ENCODE measurements around the gene PTGES3.
A peak's percentile ranks its signal among the peaks of the same experiment; 100 is the strongest.
"Not testable (repeated sequence)": the region's sequence is repeated elsewhere in the genome, so short reads cannot be mapped to it uniquely, and the experiment has no call there.

The PTGES3 gene, protein sequence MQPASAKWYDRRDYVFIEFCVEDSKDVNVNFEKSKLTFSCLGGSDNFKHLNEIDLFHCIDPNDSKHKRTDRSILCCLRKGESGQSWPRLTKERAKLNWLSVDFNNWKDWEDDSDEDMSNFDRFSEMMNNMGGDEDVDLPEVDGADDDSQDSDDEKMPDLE

DNA sequence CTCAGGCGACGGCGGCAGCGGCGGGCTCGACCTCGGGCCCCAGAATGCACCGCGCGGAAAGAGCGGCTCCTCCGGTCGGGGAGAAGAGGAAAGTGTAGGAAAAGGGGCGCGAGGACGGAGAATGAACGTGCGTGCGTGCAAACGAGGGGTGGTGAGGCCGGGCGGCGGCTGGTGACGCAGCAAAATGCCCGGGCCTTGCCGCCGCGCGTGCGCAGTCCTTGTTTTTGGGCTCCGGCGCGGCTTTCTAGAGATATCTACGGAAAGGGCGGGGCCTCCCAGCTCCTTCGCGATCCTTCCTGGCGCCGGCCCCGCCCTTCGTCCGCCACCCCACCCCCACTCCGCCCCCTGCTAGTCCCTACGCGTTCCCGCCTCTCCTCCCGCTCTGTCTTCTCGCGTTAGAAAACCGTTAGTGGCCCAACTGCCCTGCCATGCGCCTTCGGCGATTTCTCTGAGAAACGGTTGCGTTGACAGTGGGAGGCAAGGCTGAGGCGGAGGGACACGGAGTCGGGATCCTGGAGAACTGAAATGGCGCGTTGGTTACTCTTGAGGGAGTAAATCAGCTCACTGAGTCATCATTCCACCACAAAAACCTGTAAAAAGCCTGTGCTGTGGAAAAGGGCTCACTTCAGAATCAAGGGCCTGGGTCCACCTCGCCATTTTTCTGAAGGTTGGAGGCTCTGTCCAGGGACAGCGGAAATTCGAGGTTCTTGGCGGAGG lies at the start of gene PTGES3:
PTGES3 (minus strand) TSS at position 156 of the 717 bp plus-strand sequence. CDS start 285 bp downstream, outside the sequence.
- POLR2A ChIA-PET, result interaction anchor here (0.6 to 1.9 kb wide), 5 partner anchors 11 to 42 kb away, joined by 3 to 9 read pairs (median 3); partner anchors contain the start of genes ATP5F1B and NACA
- TF ChIP-seq, protein P1, sequence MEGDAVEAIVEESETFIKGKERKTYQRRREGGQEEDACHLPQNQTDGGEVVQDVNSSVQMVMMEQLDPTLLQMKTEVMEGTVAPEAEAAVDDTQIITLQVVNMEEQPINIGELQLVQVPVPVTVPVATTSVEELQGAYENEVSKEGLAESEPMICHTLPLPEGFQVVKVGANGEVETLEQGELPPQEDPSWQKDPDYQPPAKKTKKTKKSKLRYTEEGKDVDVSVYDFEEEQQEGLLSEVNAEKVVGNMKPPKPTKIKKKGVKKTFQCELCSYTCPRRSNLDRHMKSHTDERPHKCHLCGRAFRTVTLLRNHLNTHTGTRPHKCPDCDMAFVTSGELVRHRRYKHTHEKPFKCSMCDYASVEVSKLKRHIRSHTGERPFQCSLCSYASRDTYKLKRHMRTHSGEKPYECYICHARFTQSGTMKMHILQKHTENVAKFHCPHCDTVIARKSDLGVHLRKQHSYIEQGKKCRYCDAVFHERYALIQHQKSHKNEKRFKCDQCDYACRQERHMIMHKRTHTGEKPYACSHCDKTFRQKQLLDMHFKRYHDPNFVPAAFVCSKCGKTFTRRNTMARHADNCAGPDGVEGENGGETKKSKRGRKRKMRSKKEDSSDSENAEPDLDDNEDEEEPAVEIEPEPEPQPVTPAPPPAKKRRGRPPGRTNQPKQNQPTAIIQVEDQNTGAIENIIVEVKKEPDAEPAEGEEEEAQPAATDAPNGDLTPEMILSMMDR (IDR thresholded peaks at IDR 0.05; ENCODE audit: insufficient read depth, low read length, missing control alignments), result no peak
- CTCF ChIA-PET, result interaction anchor here (1.5 kb wide), 1 partner anchor 52 kb away, joined by 6 read pairs; no protein-coding TSS in a partner anchor
- H3K4me3 ChIP-seq (ENCODE audit: low read depth, low read length), result peak within 1 kb of the TSS; percentile 95
- peak; percentile 77 for DNase-seq (ENCODE audit: low read depth, low spot score)

DNA sequence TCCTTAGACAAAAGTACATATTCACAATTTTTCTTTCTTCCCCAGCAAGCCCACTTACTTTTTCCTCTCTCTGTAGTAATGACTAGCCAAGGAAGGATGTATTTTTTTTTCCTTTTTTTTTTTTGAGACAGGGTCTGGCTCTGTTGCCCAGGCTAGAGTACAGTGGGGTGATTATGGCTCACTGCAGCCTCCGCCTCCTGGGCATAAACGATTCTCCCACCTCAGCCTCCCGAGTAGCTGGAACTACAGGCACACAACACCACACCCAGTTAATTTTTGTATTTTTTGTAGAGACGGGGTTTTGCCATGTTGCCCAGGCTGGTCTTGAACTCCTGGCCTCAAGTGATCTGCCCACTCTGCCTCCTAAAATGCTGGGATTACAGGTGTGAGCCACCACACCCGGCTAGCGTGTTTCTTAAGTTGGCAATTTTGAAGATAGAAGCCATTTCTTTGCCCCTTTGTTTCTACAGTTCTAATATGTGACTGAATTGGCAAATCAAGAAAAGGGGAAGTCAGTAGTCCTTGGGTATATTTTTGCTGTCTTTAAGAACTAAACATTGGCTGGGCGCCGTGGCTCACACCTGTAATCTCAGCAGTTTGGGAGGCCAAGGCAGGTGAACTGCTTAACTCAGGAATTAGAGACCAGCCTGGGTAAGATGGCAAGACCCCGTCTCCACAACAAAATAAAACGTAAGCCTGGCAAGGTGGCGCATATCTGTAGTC lies 40.2 kb upstream of the PTGES3 start:
- no peak for DNase-seq (ENCODE audit: low read depth, low spot score)
- CTCF ChIA-PET, result no interaction called here

DNA sequence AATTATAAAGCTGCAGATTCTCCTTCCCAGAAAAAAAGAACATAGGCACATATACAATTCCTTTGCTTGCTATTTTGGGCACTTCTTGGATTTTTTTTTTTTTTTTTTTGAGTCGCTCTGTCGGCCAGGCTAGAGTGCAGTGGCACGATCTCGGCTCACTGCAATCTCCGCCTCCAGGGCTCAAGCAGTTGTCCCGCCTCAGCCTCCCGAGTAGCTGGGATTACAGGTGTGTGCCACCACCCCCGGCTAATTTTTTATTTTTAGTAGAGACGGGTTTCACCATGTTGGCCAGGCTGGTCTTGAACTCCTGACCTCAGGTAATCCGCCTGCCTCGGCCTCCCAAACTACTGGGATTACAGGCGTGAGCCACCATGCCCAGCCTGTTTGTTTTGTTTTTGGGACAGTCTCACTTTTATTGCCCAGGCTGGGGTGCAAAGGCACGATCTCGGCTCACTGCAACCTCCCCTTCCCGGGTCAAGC lies 38.2 kb upstream of the PTGES3 start:
- not testable (repeated sequence) for DNase-seq (ENCODE audit: low read depth, low spot score); H3K4me3 ChIP-seq (ENCODE audit: low read depth, low read length)
- CTCF ChIA-PET, result interaction anchor here (1.2 to 2.6 kb wide), 4 partner anchors 9 to 336 kb away, joined by 3 to 10 read pairs (median 4); no protein-coding TSS in a partner anchor
- POLR2A ChIA-PET, result interaction anchor here (0.6 to 1.5 kb wide), 5 partner anchors 9 to 89 kb away, joined by 3 to 12 read pairs (median 4); no protein-coding TSS in a partner anchor

More for the DNA sequence above, 40.2 kb upstream of the PTGES3 start:
- TF ChIP-seq, protein P1 (IDR thresholded peaks at IDR 0.05; ENCODE audit: insufficient read depth, low read length, missing control alignments), result no peak
- no peak overlapping the region for H3K4me3 ChIP-seq (ENCODE audit: low read depth, low read length)
- POLR2A ChIA-PET, result no interaction called here

DNA sequence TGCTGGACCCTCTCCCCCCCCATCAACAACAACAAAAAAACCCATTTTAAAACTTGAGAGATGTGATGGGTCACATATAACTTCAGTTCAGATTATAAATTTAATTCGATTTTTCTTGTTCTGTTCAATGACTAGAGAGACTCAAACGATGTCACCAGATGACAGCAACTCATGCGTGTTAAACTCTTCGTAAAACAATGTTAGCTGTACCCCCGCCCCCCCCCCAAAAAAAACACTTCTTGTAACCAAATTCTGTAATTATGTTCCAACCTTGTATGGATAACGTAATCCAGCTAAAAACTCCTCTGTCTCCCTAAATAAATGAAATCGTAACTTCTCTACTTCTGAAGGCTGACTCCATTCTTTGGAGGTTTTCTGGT lies 37.6 kb upstream of the PTGES3 start:
- CTCF ChIA-PET, result interaction anchor here (1.2 to 2.6 kb wide), 3 partner anchors 89 to 336 kb away, joined by 3 to 10 read pairs (median 5); no protein-coding TSS in a partner anchor
- POLR2A ChIA-PET, result interaction anchor here (0.6 to 1.5 kb wide), 10 partner anchors 9 to 362 kb away, joined by 3 to 12 read pairs (median 4); partner anchors contain the start of gene PTGES3
- H3K4me3 ChIP-seq (ENCODE audit: low read depth, low read length), result peak overlapping the region; percentile 99
- TF ChIP-seq, protein P1 (IDR thresholded peaks at IDR 0.05; ENCODE audit: insufficient read depth, low read length, missing control alignments), result no peak
- DNase-seq (ENCODE audit: low read depth, low spot score), result no peak

DNA sequence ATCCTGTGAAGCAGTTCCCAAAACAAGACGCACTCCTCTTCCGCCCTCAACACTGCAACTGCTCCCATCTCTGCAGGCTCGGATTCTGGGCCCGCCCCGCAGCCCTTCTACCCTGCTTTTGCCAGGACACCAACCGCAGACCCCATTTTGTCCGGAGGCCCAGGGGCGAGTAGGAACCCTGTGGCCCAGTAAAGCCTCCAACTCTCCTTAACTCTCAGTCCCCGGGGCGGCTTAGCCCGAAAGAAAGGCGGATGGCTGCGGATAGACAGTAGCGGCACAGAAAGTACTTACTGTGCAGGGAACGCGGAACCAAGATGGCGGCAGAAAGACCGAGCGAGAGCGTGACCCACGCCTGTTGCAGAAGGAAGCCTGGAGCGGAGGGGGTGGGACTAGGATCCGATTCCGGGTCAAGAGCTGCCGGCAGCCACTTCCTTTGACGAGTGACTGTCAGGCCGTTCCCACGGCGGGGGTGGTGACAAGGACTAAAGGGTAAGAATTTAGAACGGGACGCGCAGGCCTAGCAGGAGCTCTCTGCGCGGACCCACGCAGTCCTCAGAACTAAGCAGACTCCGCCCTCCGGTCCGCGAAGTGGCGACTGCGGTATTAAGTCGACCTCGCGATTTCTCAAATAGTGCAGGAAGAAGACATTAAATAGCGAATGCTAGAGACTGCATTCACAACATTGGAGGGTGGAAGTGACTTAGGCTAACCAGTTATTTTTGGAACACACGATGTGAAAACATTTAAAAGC lies 37.1 kb upstream of the PTGES3 start, which contains the start of gene NACA:
NACA (minus strand) TSS at position 328 of the 751 bp plus-strand sequence. CDS start 778 bp downstream, outside the sequence.
- POLR2A ChIA-PET, result interaction anchor here (0.6 to 1.5 kb wide), 10 partner anchors 9 to 362 kb away, joined by 3 to 12 read pairs (median 4); partner anchors contain the start of gene PTGES3
- CTCF ChIA-PET, result interaction anchor here (1.2 to 2.6 kb wide), 3 partner anchors 88 to 337 kb away, joined by 3 to 10 read pairs (median 5); no protein-coding TSS in a partner anchor
- DNase-seq (ENCODE audit: low read depth, low spot score), result peak; percentile 93
- H3K4me3 ChIP-seq (ENCODE audit: low read depth, low read length), result peak within 1 kb of the TSS; percentile 99
- TF ChIP-seq, protein P1 (IDR thresholded peaks at IDR 0.05; ENCODE audit: insufficient read depth, low read length, missing control alignments), result no peak

DNA sequence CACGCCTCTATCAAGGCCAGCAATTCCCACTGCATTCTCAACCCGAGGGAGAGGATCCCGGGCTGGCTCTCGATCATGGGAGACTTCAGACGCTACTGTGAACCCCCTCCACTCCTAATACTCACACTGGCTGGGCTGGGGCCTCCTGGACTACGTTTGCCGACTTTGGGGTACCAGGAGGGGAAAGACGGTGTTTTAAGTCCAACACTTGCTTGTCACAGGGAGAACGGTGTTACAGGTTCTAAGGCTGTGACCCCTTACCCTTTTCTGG lies 36.6 kb upstream of the PTGES3 start:
- TF ChIP-seq, protein P1 (IDR thresholded peaks at IDR 0.05; ENCODE audit: insufficient read depth, low read length, missing control alignments), result no peak
- CTCF ChIA-PET, result interaction anchor here (1.6 kb wide), 1 partner anchor 88 kb away, joined by 5 read pairs; no protein-coding TSS in a partner anchor
- POLR2A ChIA-PET, result interaction anchor here (1.3 to 1.5 kb wide), 4 partner anchors 8 to 88 kb away, joined by 4 to 12 read pairs (median 8); no protein-coding TSS in a partner anchor

More for the DNA sequence above, 36.6 kb upstream of the PTGES3 start:
- no peak for DNase-seq (ENCODE audit: low read depth, low spot score)
- H3K4me3 ChIP-seq (ENCODE audit: low read depth, low read length), result peak overlapping the region; percentile 99

Measured in AG04449 (cell line).